Natural killer cell (primary cell): ENCODE measurements around the gene CDKN2AIPNL. TPM values are rescaled to one million over a fixed set of nuclear protein-coding genes. Genes with fewer than 3 reads are reported as not detected.

Experiments
- ATAC-seq, 3 donors: fragments of 150-1000 bp in 2 of 3; fragments of 200-7000 bp in 1 of 3; cut with Tn5 transposase; 1 replicate in 1 of 3; 2 replicates in 2 of 3; pipeline ENCODE4 v1.10.0; 2021; ENCODE audit warnings: mild to moderate bottlenecking in 2 of 3, moderate library complexity in 2 of 3
- DNase-seq, 2 donors: peaks; one replicate each; pipeline versions ENCODE4 v3.0.0 to v3.0.0-alpha.2; 2013 to 2021; ENCODE audit warnings: mixed read lengths in 1 of 2
- H3K27ac ChIP-seq: one replicate; pipeline ENCODE4 v1.5.1; 2013; ENCODE audit warnings: mild to moderate bottlenecking, low read length
- H3K27me3 ChIP-seq: one replicate; pipeline ENCODE4 v1.6.1; 2013; ENCODE audit warnings: low read length; ENCODE audit not compliant: control insufficient read depth, insufficient read depth
- H3K36me3 ChIP-seq: one replicate; pipeline ENCODE4 v1.6.1; 2013; ENCODE audit warnings: low read length; ENCODE audit not compliant: control insufficient read depth, insufficient read depth
- H3K4me1 ChIP-seq: one replicate; pipeline ENCODE4 v1.6.1; 2013; ENCODE audit warnings: low read length; ENCODE audit not compliant: control insufficient read depth, insufficient read depth
- H3K4me3 ChIP-seq: one replicate; pipeline ENCODE4 v1.5.1; 2013; ENCODE audit warnings: low read length
- H3K9me3 ChIP-seq: one replicate; pipeline ENCODE4 v1.6.1; 2013; ENCODE audit warnings: low read length; ENCODE audit not compliant: control insufficient read depth, insufficient read depth
- H3K27ac Mint-ChIP-seq, 2 donors: one replicate each; pipeline ENCODE4 v1.8.0; 2022; ENCODE audit warnings: mild to moderate bottlenecking in 2 of 2, mixed read lengths in 2 of 2, moderate library complexity in 1 of 2
- H3K27me3 Mint-ChIP-seq, 2 donors: one replicate each; pipeline ENCODE4 v1.8.0; 2022; ENCODE audit warnings: low read depth in 2 of 2, mixed read lengths in 2 of 2
- H3K36me3 Mint-ChIP-seq: one replicate; pipeline ENCODE4 v1.8.0; 2022; ENCODE audit warnings: mixed read lengths
- H3K4me1 Mint-ChIP-seq, 2 donors: one replicate each; pipeline ENCODE4 v1.8.0; 2022; ENCODE audit warnings: mixed read lengths in 2 of 2
- H3K4me3 Mint-ChIP-seq: one replicate; pipeline ENCODE4 v1.8.0; 2022; ENCODE audit warnings: mild to moderate bottlenecking, moderate library complexity, mixed read lengths
- H3K9me3 Mint-ChIP-seq, 2 donors: one replicate each; pipeline ENCODE4 v1.8.0; 2022; ENCODE audit warnings: mixed read lengths in 2 of 2
- WGBS: methylation state at CpG from one replicate; pipeline ENCODE4 v1.1.7; 2013; ENCODE audit warnings: missing lambda C conversion rate; ENCODE audit not compliant: insufficient coverage; 5-methylcytosine and 5-hydroxymethylcytosine counted together
- intact Hi-C: fragments of 100-400 bp; cut with micrococcal nuclease; formaldehyde crosslinking; loops from one replicate; pipeline ENCODE4 v1.14.2; 2022
- total RNA-seq, 4 donors: library from RNA; stranded (reverse); fragments of 120-200 nt in 1 of 4; gene quantifications; one replicate each; pipeline versions ENCODE4 v1.2.3 to v1.2.4, GENCODE V29; 2013 to 2022
- TF ChIP-seq, protein P1 (sequence below): fragments of 200-600 bp; IDR thresholded peaks from one replicate; pipeline ENCODE4 v1.8.0; 2022; ENCODE audit warnings: antibody characterized with exemption

The CDKN2AIPNL gene
- total RNA-seq, 3 donors from 2014 or later (not counting 1 experiment from before 2014, with no cell fraction given): 12.3 to 15.5 (median 13.4) TPM

DNA sequence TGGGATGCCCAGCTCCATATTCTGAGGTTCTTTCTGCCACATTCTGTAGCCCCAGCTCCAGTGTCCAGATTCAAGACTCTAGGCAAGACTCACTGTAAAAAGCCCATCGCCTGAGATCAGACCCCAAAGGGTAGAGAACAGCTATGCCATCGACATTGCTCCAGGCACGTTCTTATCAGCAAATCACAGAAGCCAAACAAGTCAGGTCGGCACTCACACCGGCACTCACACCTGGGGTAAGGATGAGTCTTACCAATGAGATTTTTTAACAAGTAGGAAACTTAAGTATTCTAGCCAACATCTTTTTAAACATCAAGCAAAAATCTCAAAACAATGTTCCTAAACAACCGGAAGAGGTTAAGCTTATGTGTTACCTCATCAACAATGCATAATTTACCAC, 2.4 kb downstream of the CDKN2AIPNL start:
- TF ChIP-seq, protein P1, sequence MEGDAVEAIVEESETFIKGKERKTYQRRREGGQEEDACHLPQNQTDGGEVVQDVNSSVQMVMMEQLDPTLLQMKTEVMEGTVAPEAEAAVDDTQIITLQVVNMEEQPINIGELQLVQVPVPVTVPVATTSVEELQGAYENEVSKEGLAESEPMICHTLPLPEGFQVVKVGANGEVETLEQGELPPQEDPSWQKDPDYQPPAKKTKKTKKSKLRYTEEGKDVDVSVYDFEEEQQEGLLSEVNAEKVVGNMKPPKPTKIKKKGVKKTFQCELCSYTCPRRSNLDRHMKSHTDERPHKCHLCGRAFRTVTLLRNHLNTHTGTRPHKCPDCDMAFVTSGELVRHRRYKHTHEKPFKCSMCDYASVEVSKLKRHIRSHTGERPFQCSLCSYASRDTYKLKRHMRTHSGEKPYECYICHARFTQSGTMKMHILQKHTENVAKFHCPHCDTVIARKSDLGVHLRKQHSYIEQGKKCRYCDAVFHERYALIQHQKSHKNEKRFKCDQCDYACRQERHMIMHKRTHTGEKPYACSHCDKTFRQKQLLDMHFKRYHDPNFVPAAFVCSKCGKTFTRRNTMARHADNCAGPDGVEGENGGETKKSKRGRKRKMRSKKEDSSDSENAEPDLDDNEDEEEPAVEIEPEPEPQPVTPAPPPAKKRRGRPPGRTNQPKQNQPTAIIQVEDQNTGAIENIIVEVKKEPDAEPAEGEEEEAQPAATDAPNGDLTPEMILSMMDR: no peak
- Histone ChIP-seq H3K4me1 (peaks cover 23% of the 10 kb centered on the region), H3K36me3 (peaks cover 4% of the 10 kb centered on the region), H3K27me3 (no peaks in the 10 kb centered on the region), H3K9me3 (no peaks in the 10 kb centered on the region), H3K27ac (no peak overlapping the region), H3K4me3 (no peak overlapping the region)
- no peak for DNase-seq
- H3K27me3 Mint-ChIP-seq: no peaks in the 10 kb centered on the region
- H3K27ac Mint-ChIP-seq: peak overlapping the region; percentile 6 to 52
- no peaks in the 10 kb centered on the region for H3K9me3 Mint-ChIP-seq
- no peaks in the 10 kb centered on the region for H3K36me3 Mint-ChIP-seq
- intact Hi-C loops: no loop called here
- H3K4me3 Mint-ChIP-seq: peak overlapping the region; percentile 17
- 97% methylated on average over 5 of the region's 6 CpGs for WGBS
- no peak for ATAC-seq
- peaks cover 20 to 26% of the 10 kb centered on the region in 2 donors for H3K4me1 Mint-ChIP-seq

DNA sequence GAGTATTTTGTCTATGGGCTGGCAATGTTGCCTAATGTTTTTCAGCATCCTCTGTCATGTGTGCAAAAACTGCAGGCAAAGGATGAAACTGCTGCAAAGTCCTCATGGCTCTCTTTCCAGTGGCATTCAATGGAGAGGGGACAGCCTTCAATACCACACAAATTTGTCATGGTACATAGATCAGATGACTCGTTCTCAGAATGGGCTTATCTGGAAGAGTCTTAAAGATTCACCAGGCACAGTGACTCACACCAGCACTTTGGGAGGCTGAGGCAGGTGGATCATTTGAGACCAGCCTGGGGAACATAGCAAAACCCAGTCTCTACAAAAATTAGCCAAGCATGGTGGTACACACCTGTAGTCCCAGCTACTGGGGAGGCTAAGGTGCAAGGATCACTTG, 5.3 kb downstream of the CDKN2AIPNL start:
- Histone ChIP-seq H3K36me3 (peaks cover 7% of the 10 kb centered on the region), H3K4me3 (no peak overlapping the region), H3K27me3 (no peaks in the 10 kb centered on the region), H3K4me1 (peaks cover 13% of the 10 kb centered on the region), H3K27ac (no peak overlapping the region), H3K9me3 (no peaks in the 10 kb centered on the region)
- no peaks in the 10 kb centered on the region for H3K27me3 Mint-ChIP-seq
- H3K9me3 Mint-ChIP-seq: no peaks in the 10 kb centered on the region
- TF ChIP-seq, protein P1: no peak
- H3K36me3 Mint-ChIP-seq: no peaks in the 10 kb centered on the region
- H3K4me3 Mint-ChIP-seq: no peak overlapping the region
- H3K27ac Mint-ChIP-seq: peak overlapping the region in 1 of 2 donors; percentile 38
- DNase-seq: no peak
- no peak for ATAC-seq
- H3K4me1 Mint-ChIP-seq: peaks cover 11 to 12% of the 10 kb centered on the region in 2 donors
- intact Hi-C loops: no loop called here
- 91% methylated on average over 1 of the region's 1 CpG for WGBS

DNA sequence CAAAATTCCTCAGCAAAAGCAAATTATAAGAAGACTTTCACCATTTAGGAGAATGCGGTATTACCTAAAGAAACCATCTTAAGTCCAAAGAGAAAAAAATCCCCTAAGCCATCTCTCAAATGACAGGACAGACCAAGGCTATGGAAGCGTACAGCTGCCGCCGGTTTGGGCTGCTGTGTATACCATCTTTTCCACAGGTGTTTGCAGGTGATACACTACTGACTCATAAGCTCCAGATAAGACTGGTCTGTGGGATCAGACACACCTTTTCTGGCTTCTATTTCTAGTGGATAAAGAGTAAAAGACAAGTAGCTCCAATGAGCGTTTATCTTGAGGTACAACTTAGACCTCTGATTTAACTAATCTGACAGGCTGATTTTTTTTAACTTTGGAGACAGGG, 7.7 kb downstream of the CDKN2AIPNL start:
- no peak for ATAC-seq
- WGBS: over 99% methylated on average over 5 of the region's 5 CpGs
- intact Hi-C loops: no loop called here
- Mint-ChIP-seq H3K4me3 (no peak overlapping the region), H3K36me3 (no peaks in the 10 kb centered on the region), H3K27me3 (no peaks in the 10 kb centered on the region), H3K4me1 (no peaks in the 10 kb centered on the region), H3K27ac (no peak overlapping the region), H3K9me3 (no peaks in the 10 kb centered on the region)
- Histone ChIP-seq H3K27me3 (no peaks in the 10 kb centered on the region), H3K9me3 (no peaks in the 10 kb centered on the region), H3K4me3 (no peak overlapping the region), H3K36me3 (peaks cover 12% of the 10 kb centered on the region), H3K4me1 (no peaks in the 10 kb centered on the region), H3K27ac (no peak overlapping the region)
- TF ChIP-seq, protein P1: no peak
- no peak for DNase-seq

DNA sequence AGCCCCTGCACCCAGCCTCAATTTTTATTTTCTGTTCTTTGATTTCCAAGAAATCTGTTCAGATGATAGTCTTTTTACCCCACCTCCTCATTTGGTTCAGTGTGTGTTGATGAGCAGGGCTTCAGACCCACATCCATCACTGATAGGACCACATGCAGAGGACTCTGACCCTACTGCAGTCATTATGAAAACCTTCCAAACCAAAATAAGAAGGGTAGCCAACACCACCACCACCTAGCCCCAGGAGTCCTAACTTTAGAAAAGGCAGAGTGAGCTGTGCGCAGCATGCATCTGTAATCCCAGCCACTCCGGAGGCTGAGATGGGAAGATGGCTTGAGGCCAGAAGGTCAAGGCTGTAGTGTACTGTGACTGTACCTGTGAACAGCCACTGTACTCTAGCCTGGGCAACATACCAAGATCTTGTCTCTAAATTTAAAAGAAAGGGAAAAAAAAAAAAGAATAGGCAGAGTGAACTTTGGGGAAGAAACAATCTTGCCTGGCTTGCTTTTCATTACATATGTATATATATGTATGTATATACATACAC, 13.0 kb downstream of the CDKN2AIPNL start:
- no peak for ATAC-seq
- Histone ChIP-seq H3K27ac (no peak overlapping the region), H3K9me3 (no peaks in the 10 kb centered on the region), H3K4me3 (no peak overlapping the region), H3K4me1 (no peaks in the 10 kb centered on the region), H3K27me3 (no peaks in the 10 kb centered on the region), H3K36me3 (peaks cover 43% of the 10 kb centered on the region)
- H3K4me3 Mint-ChIP-seq: no peak overlapping the region
- peak overlapping the region in 1 of 2 donors; percentile 32 for H3K27ac Mint-ChIP-seq
- WGBS: 100% methylated on average over 2 of the region's 2 CpGs
- H3K9me3 Mint-ChIP-seq: no peaks in the 10 kb centered on the region
- H3K27me3 Mint-ChIP-seq: no peaks in the 10 kb centered on the region
- no peaks in the 10 kb centered on the region for H3K4me1 Mint-ChIP-seq
- DNase-seq: no peak
- intact Hi-C loops: no loop called here
- no peaks in the 10 kb centered on the region for H3K36me3 Mint-ChIP-seq
- TF ChIP-seq, protein P1: no peak
